ENCODE data around the gene DLD.
A peak's percentile ranks its signal among the peaks of the same experiment; 100 is the strongest.
"Not testable (repeated sequence)": the region's sequence is repeated elsewhere in the genome, so short reads cannot be mapped to it uniquely, and the experiment has no call there.

Gene DLD

GRCh38 chr7:107874605-107875446, 16.2 kb upstream of the DLD start:
- DNase-seq = peak; percentile 15

DNA sequence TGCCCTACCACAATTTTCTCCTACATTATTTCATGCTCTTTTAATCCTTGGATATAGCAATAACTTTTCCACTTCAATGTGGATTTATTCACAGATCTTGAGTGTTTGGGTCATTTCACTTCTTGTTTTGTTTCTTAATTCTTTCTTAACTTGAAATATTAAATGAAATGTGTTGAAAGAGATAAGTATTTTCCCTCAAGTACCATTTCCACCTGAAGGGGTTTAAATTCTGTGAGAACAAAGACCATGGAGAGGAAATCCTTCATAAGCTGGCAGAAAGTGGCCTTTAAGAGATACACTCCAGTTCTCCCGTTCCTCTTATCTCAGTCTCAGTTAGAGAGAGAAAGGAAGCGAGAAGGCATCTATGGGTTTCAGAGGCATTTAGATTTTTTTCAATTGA, 14.1 kb upstream of the DLD start:
- DNase-seq = peak; percentile 42

GRCh38 chr7:107877731-107878382, 13.1 kb upstream of the DLD start:
- DNase-seq = no peak

GRCh38 chr7:107878636-107879035, 12.3 kb upstream of the DLD start:
- DNase-seq = no peak

GRCh38 chr7:107879400-107880035, 11.5 kb upstream of the DLD start:
- DNase-seq = no peak

DNA sequence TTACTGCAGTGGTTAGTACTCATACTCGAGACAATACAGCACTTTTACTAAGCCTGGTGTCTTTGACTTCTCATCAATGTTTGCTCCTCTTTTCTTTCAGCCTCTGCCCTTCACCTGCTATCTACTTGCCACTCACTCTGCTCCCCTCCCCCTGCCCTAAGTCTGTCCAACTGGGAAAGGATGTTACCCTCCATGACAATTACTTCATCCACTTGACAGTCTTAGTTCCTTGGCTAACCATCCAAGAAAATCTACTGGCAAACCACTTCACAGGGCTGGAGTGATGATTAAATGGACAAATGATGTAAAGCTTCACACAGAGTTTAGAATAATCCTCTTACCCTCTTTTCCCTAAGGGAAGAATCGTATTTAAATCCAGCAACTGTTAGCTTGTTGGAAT, 8.2 kb upstream of the DLD start:
- no peak for DNase-seq

DNA sequence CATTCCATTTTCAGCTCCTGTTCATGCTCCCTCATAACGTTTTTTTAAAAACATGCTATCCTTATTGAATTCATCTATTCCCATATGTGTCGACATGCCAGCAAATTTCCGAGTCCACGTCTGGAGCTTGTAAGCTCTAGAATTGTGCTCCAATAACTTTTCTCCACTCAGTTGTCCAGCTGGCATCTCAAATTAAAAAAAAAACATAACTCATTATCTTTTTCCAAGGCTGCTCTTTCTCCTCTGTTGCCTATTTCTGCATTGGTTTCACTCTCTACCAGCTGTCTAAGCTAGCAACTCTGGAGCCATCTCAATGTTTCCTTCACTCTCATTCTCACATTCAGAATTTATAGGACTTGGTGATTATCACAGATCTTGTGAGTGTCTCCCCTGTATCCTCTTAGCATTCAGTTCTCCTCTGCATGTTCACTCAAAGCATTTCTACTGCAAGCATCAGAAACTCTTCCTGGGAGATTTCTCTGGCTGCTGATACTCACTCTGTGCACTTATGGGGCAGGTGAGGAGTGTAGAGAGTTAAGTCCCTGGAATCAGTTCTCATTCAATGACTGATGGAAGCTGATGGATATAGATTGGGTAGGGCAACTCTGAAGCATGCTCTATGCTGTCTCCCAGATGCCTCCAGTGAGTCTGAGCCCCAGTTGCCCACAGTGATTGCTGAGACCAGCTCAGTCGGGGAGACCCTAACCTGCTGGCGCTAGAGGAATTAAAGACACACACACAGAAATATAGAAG, 6.7 kb upstream of the DLD start:
- DNase-seq = no peak

- DNase-seq = not testable (repeated sequence)
These were observed 3.2 kb upstream of the DLD start for GRCh38 chr7:107887827-107888226.

GRCh38 chr7:107889992-107890391, 991 bp upstream of the DLD start:
- DNase-seq = no peak

GRCh38 chr7:107890493-107890961, 456 bp upstream of the DLD start:
- DNase-seq = no peak

DNA sequence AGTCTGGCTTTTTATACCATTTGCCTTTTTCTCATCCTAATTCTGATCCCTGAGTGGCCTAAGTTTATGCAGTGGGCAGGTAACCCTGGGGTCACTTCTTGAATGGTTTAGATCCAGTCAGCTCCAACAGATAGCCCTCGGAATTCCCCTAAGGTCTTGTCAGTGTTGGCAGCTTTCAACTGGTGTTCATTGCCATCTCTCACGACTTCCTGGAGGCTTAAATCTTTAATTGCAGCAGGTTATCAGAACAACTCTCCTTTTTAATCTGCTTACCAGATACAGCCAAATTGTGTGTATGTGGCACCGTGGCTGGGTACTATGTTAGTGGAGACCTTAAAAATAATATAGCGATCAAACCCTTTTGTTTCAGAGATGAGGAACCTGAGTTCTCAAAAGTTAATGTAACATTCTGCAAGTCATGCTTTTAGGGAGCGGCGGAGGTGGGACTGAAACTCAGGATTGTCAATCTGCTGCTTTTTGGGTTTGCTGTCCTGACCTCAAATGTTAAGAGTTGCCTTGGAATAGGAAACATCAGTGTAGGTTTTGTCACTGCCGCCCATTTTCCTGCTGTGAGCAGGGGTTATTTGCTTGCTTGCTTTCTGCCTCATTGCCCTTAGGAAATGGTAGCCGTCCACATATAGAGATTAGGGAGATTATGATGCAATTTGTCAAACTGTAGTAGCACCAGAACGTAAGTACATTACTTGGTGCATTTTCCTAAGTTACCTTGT, 818 bp downstream of the DLD start:
- DNase-seq = no peak

- DNase-seq = not testable (repeated sequence)
These were observed 1.4 kb downstream of the DLD start for GRCh38 chr7:107892367-107892741.

DNA sequence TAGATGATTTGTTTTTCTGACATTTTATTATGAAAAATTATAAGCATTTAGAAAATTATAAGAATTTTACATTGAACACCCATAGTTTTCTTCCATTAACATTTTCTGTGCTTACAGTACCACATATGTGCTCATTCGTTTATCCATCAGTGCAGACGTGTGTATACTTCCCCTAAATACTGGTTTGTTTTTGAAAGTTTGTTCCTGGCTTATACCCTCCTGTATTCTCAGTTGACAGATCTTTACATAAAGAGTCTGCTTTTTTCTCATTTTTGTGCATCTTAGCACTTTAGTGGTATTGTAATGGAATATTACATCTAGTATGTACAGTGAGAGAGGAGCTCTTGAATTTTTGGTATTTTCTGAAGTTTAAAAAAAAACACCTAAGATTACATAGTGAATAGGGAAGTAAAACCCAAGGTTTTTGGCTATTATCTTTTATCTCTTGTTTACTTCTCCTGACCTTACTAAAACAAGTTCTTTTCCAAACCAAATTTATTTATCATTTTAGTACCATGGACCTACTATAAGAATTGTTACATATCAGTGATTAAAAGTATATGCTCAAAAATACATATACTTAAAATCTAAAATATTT, 8.1 kb downstream of the DLD start:
- DNase-seq = no peak

- DNase-seq = no peak
These were observed 9.6 kb downstream of the DLD start for GRCh38 chr7:107900496-107901015.

DNA sequence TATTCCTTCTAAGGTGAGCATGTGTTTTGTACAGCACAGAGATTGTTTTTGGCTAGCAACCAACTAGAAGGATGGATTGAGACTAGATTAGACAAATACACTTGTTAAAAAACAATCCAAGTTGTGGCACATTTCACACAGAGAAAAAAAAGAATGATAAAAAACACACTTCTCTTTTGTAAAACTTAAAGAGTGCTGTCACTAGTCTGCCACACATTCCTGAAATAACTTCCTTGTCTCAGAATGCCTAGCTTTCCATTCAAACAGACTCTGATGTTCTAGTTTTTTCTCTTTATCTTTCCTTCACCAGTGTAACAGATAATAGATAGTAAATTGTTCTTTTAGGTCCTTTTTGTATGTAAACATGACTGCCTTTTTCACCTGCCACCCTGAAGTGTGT, 11.4 kb downstream of the DLD start:
- DNase-seq = no peak

DNA sequence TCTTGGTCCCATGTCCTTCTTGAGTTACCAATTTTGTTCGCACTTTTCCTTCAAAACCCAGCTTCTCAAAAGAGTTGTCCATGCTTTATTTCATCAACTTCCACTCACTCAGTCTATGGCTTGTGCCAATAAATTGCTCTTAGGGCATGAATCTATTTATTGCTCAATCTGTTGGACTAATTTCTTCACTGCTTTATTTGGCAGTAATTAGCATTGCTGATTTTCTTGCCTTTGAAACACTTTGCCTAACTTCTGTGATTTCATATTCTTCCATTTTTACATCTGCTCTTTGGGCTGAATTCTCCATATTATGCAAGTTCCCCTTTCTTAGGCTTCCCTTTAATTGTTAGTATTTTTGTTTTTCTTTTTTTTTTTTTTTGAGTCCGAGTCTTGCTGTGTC, 16.8 kb downstream of the DLD start:
- no peak for DNase-seq

- DNase-seq = no peak
These were observed 18.5 kb downstream of the DLD start for GRCh38 chr7:107909445-107909844.

- DNase-seq = no peak
These were observed 21.0 kb downstream of the DLD start for GRCh38 chr7:107911981-107912380.

DNA sequence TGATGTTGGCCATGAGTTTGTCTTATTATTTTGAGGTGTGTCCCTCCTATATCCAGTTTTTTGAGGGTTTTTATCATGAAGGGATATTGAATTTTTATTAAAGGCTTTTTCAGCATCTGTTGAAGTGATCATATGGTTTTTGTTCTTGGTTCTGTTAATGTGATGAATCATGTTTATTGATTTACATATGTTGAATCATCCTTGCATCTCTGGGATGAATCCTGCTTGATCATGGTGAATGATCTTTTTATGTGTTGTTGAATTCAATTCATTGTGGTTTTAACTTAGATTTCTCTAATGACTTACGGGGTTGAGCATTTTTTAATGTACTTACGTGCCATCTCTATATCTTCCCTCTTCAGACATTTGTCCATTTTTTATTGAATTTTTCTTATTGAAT, 22.9 kb downstream of the DLD start:
- no peak for DNase-seq

GRCh38 chr7:107914831-107915230, 23.8 kb downstream of the DLD start:
- DNase-seq = no peak

- no peak for DNase-seq
These were observed 24.6 kb downstream of the DLD start for GRCh38 chr7:107915541-107915940.

Data from NCI-H187 treated with DMSO at 0.1 percent for 48 hours (cell line).